ENCODE results near the gene METTL5.

GRCh38 chr2:169798397-169798717, 26.3 kb downstream of the METTL5 start:
- no peak for TF ChIP-seq TAF1 (IDR thresholded peaks at IDR 0.05; ENCODE audit: low read depth)
- no peak for TF ChIP-seq ZBTB7A (IDR thresholded peaks at IDR 0.05; ENCODE audit: low read depth)
- TF ChIP-seq NFIC (IDR thresholded peaks at IDR 0.05): no peak
- no peak for TF ChIP-seq REST (IDR thresholded peaks at IDR 0.05; ENCODE audit: low read depth)
- TF ChIP-seq RAD21 (IDR thresholded peaks at IDR 0.05; ENCODE audit: low read depth): no peak

All from Ishikawa (cell line).